Stimulated activated CD8-positive, alpha-beta memory T cell treated with anti-CD3 and anti-CD28 coated beads, Interleukin-2, amount 100 ng/mL, for 1 hour (primary cell): ENCODE measurements around the gene MORC2.

Experiments
- DNase-seq, 2 donors: peaks; one replicate each; pipeline ENCODE4 v3.0.0-alpha.2; 2020; ENCODE audit warnings: low read depth in 2 of 2

MORC2 gene

DNA sequence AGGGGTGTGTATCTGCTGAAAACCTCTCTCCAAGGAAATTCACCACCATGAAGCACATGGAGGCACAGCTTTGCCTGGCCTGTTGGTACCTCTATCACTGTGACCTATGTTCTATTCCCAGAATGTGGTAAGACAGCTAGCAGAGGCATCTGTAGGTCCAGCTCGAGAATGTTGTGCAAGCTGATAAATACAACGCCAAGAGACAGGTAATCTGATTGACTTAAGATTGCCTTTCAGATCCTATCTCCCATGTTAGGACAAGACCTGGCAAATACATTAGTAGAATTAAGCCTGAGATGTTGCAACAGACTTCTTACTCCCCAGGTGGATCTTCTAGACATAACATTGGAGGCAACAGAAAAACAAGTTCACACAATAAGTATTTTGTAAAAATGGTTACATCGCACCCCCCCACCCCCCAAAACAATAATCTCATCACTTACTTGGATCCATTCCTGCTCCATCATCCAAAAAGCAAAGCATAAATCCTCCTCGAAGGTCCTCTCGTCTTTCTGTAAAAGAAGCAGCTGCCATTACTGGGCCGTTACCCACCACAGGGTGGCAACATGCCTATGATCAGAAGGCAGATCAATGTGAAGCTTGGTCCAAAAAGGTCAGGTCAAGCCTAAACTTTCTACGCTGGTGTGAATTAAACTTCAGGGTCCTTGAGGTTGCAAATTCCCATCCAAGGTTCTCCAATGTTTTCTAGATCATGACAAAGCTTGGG is 18.5 kb downstream of the MORC2 start:
- no peak for DNase-seq

- DNase-seq = no peak
Observed at GRCh38 chr22:30948930-30949342, 19.6 kb downstream of the MORC2 start.

- no peak for DNase-seq
Observed at GRCh38 chr22:30947816-30948454, 20.6 kb downstream of the MORC2 start.

GRCh38 chr22:30947173-30947815 is 21.3 kb downstream of the MORC2 start:
- DNase-seq = no peak

DNA sequence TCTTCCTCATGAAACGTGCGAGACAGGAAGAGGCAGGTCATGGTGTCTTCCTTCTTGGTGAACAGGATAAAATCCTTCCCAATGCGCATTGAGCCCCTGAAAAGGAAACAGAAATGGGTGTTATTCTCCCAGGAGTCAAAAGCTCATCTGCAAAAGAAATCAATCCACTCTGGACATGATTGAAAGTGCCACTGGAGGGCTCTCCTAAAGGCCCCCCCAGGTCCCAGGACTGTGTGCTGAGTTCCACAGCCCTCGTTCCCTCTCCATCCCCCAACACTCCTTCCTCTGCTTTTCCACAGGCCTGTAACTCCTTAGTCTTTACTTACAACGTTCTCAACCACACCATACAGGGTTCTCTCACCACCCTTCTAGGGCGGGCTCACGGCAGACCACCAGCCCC is 22.2 kb downstream of the MORC2 start:
- no peak for DNase-seq

- no peak for DNase-seq
Observed at GRCh38 chr22:30945653-30946052, 22.9 kb downstream of the MORC2 start.

DNA sequence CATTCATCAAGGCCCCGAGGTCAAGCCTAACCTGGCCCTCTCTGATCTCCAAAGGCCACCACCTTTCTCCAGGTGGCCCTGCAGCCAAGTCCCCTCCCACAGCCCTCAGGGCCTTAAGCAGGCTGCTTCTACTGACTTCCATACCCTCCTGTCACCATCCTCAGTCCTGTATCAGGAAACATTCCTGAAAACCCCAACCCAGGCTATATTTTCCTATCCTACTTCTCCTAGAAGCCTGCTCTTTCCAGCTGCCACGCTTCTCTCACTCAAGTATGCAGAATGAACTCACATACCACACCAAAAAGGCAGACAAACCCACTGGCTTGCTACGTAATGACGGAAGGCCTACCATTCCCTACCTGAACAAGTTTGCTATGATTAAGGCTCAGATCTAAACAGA is 23.6 kb downstream of the MORC2 start:
- no peak for DNase-seq

DNA sequence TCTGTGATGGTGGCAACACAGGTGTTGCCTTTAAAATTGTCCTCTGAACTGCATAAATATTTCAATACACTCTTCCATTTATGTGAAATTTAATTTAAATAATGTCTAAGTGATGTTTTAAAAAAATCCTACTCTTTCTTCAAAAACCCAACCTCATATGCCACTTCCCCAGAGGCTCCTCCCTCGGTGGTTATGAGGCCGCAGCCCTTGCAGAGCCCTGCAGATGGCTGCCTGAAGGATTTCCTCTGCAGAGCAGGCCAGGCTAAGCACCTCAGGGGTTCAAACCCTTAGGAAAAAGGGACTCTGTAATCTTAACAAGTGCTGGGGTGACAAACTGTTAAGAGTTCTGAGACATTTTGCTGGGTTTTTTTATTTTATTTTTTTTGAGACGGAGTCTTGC is 25.2 kb downstream of the MORC2 start:
- DNase-seq = peak in 1 of 2 donors; percentile 37

DNA sequence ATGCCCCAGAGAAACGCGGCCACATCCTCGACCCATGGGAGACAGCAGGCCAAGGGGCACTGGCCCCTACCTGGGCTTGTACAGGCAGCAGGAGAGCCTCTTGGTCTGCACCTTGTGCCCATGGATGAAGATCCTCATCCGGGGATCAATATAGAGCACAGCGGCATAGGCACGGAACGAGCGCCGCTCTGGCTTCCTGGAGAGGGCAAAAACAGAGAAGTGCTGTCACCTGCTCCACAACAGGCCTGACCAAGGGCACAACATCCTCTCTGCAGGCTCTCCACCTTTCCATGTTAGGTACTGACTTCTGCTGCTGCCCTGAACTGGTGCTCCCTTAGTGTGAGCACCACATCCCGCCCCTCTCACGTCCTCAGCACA is 27.2 kb downstream of the MORC2 start:
- no peak for DNase-seq

DNA sequence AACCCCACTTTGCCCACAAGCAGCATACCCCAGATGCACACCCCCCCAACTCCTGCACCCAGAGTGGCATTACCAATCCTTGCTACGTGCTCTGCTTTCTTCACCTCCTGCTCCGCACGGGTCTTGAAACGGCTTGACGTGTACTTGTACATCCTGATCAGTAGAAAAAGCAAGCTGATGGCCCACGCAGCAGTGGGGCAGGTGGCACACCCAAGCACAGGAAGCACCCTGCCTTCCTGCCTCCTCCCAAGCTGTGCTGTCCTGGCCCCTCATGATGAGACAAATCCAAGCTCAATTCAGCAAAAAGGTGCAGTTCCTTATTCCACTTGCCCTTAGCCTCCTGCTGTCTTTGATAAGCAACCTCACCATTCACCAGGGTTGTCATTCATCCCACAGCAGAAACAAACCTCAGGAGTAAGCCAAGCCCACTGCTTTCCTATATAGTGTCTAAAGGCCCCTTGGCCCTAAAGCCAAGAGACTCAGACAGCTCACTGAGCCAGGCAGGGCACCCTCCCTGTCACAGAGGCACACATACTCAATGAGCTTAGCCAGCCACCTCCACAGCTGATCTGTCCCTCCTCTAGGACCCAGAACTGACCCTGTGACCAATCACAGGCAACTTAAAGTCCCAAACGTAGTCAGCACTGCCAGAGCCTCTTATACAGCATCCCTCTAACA is 27.8 kb downstream of the MORC2 start:
- no peak for DNase-seq

DNA sequence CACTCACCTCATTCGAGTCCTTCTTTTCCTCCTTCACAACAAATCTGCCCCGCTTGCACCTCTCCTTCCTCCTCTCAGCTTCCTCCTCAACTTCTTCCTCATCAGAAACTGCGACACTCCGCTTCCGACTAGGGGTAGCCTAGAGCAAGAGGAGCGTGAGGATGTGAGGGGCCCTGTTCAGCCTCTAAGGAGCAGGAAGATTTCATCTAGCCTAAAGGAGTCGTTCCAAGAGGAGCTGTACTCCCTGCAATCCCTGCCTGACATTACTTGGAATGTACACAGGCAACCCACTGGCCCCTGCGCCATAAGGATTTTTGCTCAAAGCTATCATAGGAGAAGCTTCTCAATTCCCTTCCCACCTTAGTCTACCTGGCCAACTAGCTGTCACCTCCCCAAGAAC is 34.5 kb downstream of the MORC2 start:
- DNase-seq = no peak

GRCh38 chr22:30933457-30933856 is 35.1 kb downstream of the MORC2 start:
- DNase-seq = no peak

DNA sequence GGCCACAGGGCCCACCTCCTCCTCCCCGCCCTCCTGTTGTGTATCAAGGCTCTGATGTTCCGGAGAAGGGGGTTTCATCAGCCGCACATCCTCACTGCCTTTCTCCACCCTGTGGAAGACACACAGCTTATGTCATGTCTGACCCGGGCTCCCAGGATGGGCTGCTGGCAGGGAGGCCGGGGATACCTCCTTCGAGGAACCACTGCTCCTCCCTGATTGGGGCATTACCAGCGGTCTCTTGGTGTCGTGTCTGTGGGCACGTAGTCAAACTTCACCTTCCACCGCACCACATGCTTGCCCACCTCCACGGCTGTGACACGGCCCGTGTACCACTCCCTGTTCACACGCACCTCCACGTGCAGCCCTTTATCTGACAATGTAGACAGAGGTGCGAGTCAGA is 35.9 kb downstream of the MORC2 start:
- no peak for DNase-seq

DNA sequence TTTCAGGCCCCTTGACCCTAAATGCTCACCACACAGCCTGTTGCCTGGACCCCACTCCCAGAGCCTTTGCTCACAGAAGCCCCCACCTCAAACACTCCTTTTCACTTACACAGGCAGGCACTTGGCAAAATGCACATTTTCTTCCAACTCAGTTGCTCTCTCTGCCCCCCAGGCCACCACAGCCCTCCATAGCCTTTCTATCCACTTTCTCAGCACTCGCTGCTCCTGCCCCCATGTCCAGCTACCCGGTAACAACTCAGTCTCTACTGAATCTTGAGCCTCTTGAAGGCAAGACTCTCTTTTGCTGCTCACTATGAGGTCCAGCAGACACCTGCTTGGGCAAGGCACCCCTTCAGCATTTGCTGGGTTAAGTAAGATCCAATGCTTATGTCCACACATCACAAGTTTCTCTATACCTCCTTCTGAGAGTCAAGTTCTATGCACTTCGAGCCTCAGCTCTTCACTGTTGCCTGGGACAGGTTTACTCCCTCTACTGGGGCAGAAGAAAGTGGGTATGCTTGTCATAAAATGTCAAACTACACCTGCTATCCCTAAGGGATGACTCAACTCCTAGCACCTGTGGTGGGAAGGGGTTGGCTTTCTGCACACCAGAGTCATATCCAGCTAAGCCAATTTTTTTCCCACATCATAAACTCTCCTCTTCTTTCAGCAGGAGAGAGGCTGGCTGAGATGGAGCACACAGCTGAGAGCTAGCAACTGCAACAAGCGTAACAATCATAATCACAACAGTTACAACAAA is 36.9 kb downstream of the MORC2 start:
- DNase-seq = no peak

DNA sequence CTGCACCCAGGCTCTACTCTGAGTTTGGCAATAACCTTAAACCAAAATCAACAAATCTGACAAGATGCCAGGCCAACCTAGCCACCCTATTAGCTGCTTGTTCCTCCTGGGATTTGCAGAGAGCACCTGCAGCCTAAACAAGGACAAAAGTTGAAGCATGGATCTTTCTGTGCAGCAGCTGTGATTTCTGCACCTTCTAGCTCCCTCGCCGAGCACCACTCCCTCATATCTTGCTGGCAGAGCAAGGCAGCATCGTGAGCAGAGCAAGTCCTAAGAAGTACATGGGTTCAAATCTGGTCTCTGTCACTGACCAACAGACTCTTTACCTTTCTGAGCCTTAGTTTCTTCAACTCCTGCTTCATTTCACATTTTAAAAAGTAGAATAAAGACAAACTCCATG is 38.3 kb downstream of the MORC2 start:
- no peak for DNase-seq

GRCh38 chr22:30928401-30928800 is 40.2 kb downstream of the MORC2 start:
- DNase-seq = no peak

- DNase-seq = no peak
Observed at GRCh38 chr22:30927806-30928205, 40.8 kb downstream of the MORC2 start.

DNA sequence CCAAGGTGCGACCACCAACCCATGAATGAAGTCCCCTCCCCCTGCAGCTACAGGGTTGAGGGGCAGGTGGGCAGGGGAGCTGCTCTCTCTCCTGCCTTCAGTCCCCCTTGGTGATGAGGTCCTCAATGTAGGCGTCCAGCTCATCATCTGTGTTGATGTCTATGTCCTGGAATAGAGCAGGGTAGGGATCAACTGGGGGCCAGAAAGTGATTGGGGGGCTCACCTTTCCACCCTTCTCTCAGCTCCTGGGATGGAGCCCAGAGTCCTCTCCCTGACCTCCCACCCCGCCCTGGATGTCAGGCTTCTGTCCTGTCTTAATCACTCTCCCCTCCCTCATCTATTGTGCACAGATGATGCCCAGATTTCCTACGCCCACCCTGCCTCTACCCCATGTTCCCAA is 41.9 kb downstream of the MORC2 start:
- no peak for DNase-seq

- no peak for DNase-seq
Observed at GRCh38 chr22:30925667-30926066, 42.9 kb downstream of the MORC2 start.

- DNase-seq = no peak
Observed at GRCh38 chr22:30923168-30923900, 45.2 kb downstream of the MORC2 start.

- DNase-seq = peak; percentile 64 to 78
Observed at GRCh38 chr22:30922151-30922611, 46.4 kb downstream of the MORC2 start.
